HG02759 (cell line): Measurements from ENCODE around the gene FGGY.
"Not testable (repeated sequence)": the region's sequence is repeated elsewhere in the genome, so short reads cannot be mapped to it uniquely, and the experiment has no call there.

Experiments
- ATAC-seq: cut with Tn5 transposase; IDR thresholded peaks from one replicate; pipeline ENCODE4 v1.9.1; 2021; ENCODE audit warnings: mild to moderate bottlenecking, moderate library complexity; ENCODE audit not compliant: unreplicated experiment

The FGGY gene

GRCh38 chr1:59474496-59474895 is 177.6 kb downstream of the FGGY start:
- ATAC-seq: no peak

- ATAC-seq: no peak
Observed at GRCh38 chr1:59475737-59476136, 178.8 kb downstream of the FGGY start.

- no peak for ATAC-seq
Observed at GRCh38 chr1:59477286-59477685, 180.4 kb downstream of the FGGY start.

- no peak for ATAC-seq
Observed at GRCh38 chr1:59477867-59478266, 181.0 kb downstream of the FGGY start.

- no peak for ATAC-seq
Observed at GRCh38 chr1:59478822-59479221, 181.9 kb downstream of the FGGY start.

GRCh38 chr1:59480188-59480888 is 183.4 kb downstream of the FGGY start:
- no peak for ATAC-seq

- no peak for ATAC-seq
Observed at GRCh38 chr1:59481881-59482505, 185.1 kb downstream of the FGGY start.

GRCh38 chr1:59482986-59483385 is 186.1 kb downstream of the FGGY start:
- no peak for ATAC-seq

- no peak for ATAC-seq
Observed at GRCh38 chr1:59484096-59484495, 187.2 kb downstream of the FGGY start.

- no peak for ATAC-seq
Observed at GRCh38 chr1:59485171-59485570, 188.3 kb downstream of the FGGY start.

- no peak for ATAC-seq
Observed at GRCh38 chr1:59485949-59486348, 189.1 kb downstream of the FGGY start.

- ATAC-seq: no peak
Observed at GRCh38 chr1:59486615-59487014, 189.7 kb downstream of the FGGY start.

GRCh38 chr1:59487335-59488031 is 190.6 kb downstream of the FGGY start:
- ATAC-seq: no peak

- no peak for ATAC-seq
Observed at GRCh38 chr1:59492500-59492899, 195.6 kb downstream of the FGGY start.

GRCh38 chr1:59494145-59494833 is 197.4 kb downstream of the FGGY start:
- no peak for ATAC-seq

GRCh38 chr1:59496156-59496555 is 199.3 kb downstream of the FGGY start:
- not testable (repeated sequence) for ATAC-seq

GRCh38 chr1:59497616-59498015 is 200.7 kb downstream of the FGGY start:
- ATAC-seq: no peak

GRCh38 chr1:59498640-59499039 is 201.7 kb downstream of the FGGY start:
- no peak for ATAC-seq

GRCh38 chr1:59499273-59499942 is 202.5 kb downstream of the FGGY start:
- ATAC-seq: no peak

- ATAC-seq: no peak
Observed at GRCh38 chr1:59499943-59500569, 203.2 kb downstream of the FGGY start.
